Measurements from ENCODE around the gene S100A12.
"Not testable (repeated sequence)": the region's sequence is repeated elsewhere in the genome, so short reads cannot be mapped to it uniquely, and the experiment has no call there.

S100A12 gene

GRCh38 chr1:153375511-153375910 is at the start of gene S100A12:
TSS of gene S100A12 (minus strand) at chr1:153375621. CDS start at chr1:153374592, 1,029 bp downstream.
- DNase-seq (ENCODE audit: low read depth in 2 of 2) = peak; percentile 53 to 58

- DNase-seq (ENCODE audit: low read depth in 2 of 2) = peak; percentile 16 to 22
Observed at GRCh38 chr1:153422450-153423068, 47.1 kb upstream of the S100A12 start.

- DNase-seq (ENCODE audit: low read depth in 2 of 2) = no peak
Observed at GRCh38 chr1:153420306-153420705, 44.9 kb upstream of the S100A12 start.

GRCh38 chr1:153419436-153419793 is 44.0 kb upstream of the S100A12 start:
- not testable (repeated sequence) for DNase-seq (ENCODE audit: low read depth in 2 of 2)

- DNase-seq (ENCODE audit: low read depth in 2 of 2) = not testable (repeated sequence)
Observed at GRCh38 chr1:153418758-153419435, 43.5 kb upstream of the S100A12 start.

- DNase-seq (ENCODE audit: low read depth in 2 of 2) = no peak
Observed at GRCh38 chr1:153417136-153417888, 41.9 kb upstream of the S100A12 start.

GRCh38 chr1:153415850-153416570 is 40.6 kb upstream of the S100A12 start, which contains the start of gene S100A7A:
TSS of gene S100A7A (plus strand) at chr1:153416520. CDS start at chr1:153418083, 1,563 bp downstream.
- no peak for DNase-seq (ENCODE audit: low read depth in 2 of 2)

GRCh38 chr1:153413961-153414360 is 38.5 kb upstream of the S100A12 start:
- not testable (repeated sequence) for DNase-seq (ENCODE audit: low read depth in 2 of 2)

- not testable (repeated sequence) for DNase-seq (ENCODE audit: low read depth in 2 of 2)
Observed at GRCh38 chr1:153407274-153407673, 31.9 kb upstream of the S100A12 start.

- not testable (repeated sequence) for DNase-seq (ENCODE audit: low read depth in 2 of 2)
Observed at GRCh38 chr1:153405825-153406599, 30.6 kb upstream of the S100A12 start.

- DNase-seq (ENCODE audit: low read depth in 2 of 2) = no peak
Observed at GRCh38 chr1:153404768-153405167, 29.3 kb upstream of the S100A12 start.

GRCh38 chr1:153404086-153404635 is 28.7 kb upstream of the S100A12 start:
- no peak for DNase-seq (ENCODE audit: low read depth in 2 of 2)

GRCh38 chr1:153403421-153404085 is 28.1 kb upstream of the S100A12 start:
- no peak for DNase-seq (ENCODE audit: low read depth in 2 of 2)

GRCh38 chr1:153402226-153402625 is 26.8 kb upstream of the S100A12 start:
- DNase-seq (ENCODE audit: low read depth in 2 of 2) = no peak

GRCh38 chr1:153401461-153401860 is 26.0 kb upstream of the S100A12 start:
- no peak for DNase-seq (ENCODE audit: low read depth in 2 of 2)

- no peak for DNase-seq (ENCODE audit: low read depth in 2 of 2)
Observed at GRCh38 chr1:153400244-153400643, 24.8 kb upstream of the S100A12 start.

GRCh38 chr1:153399401-153400055 is 24.1 kb upstream of the S100A12 start:
- DNase-seq (ENCODE audit: low read depth in 2 of 2) = no peak

GRCh38 chr1:153397924-153398651 is 22.7 kb upstream of the S100A12 start:
- no peak for DNase-seq (ENCODE audit: low read depth in 2 of 2)
